ENCODE data around the gene AKT1S1. TPM values are rescaled to one million over a fixed set of nuclear protein-coding genes. Genes with fewer than 3 reads are reported as not detected.

The AKT1S1 gene
- total and polyA plus RNA-seq, 2 donors (not counting 1 experiment from before 2014, with no cell fraction given): 16.6 to 23.0 TPM

DNA sequence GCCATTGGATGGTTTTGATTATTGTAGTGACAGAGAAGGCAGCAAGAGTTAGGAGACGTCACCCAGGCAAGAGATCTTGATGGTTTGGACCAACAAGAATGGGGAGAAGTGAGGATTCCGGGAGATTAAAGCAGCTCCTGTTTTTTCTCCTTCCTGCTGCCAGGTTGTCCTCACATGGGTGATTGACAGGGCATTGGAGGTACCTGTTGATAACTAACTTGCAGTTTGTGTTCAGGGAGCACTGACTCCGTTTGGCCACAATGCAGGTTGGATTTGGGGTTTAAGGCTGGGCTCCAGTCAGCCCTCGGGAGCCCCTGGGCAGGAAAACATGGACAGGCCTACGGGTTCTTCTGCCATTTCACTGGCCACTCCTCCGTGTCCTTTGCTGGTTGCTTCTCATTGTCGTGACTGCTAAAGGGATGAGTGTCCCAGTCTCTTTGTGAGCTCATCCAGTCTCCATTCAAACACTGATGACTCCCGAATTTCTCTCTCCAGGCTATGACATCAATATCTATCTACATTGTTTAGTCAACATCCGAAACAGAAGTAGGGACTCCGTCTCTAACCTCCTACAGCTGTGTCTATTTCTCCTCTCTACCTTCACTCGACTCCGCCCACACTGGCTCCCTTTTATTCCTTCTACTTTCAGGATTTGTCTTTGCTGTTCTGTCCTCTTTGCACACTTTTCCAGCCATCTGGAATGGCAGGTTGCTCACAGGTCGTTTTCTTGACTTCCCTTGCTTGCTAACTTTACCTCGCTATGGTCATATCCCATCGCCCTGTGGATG, 27.5 kb downstream of the AKT1S1 start:
- 93% methylated on average over 14 of the region's 15 CpGs for WGBS (ENCODE audit: insufficient coverage)
- Histone ChIP-seq H3K4me1 (ENCODE audit: control insufficient read depth in 2 of 2, insufficient read depth in 2 of 2, low read length in 2 of 2) (peaks cover 41 to 60% of the 10 kb centered on the region in 2 donors), H3K4me2 (replicated peaks; ENCODE audit: low read depth, low read length, poor library complexity, severe bottlenecking) (peak overlapping the region; percentile 83), H3K4me3 (ENCODE audit: control extremely low read depth in 1 of 5, extremely low read depth in 1 of 5, insufficient read depth in 1 of 5, low read depth in 2 of 5, low read length in 4 of 5) (peak overlapping the region in 1 of 5 experiments; percentile 95), H3K27ac (ENCODE audit: low read length in 2 of 2) (no peak overlapping the region), H4K20me1 (ENCODE audit: control insufficient read depth, insufficient read depth, low read length, poor library complexity, severe bottlenecking) (peaks cover 30% of the 10 kb centered on the region), H3K79me2 (ENCODE audit: control insufficient read depth, insufficient read depth, low read length) (peaks cover 35% of the 10 kb centered on the region), H3K36me3 (replicated peaks in 1 of 2; ENCODE audit: control extremely low read depth in 1 of 2, control insufficient read depth in 1 of 2, extremely low read depth in 1 of 2, insufficient read depth in 2 of 2, low read length in 1 of 2) (peaks cover 0 to 4% of the 10 kb centered on the region in 2 experiments), H2AFZ (ENCODE audit: insufficient read depth, low read depth, low read length, poor library complexity, severe bottlenecking) (no peak overlapping the region), H3K9ac (ENCODE audit: low read length) (peak overlapping the region; percentile 96), H3K9me3 (ENCODE audit: control extremely low read depth in 1 of 3, control insufficient read depth in 2 of 3, insufficient read depth in 1 of 3, low read length in 2 of 3) (peaks cover 0 to 6% (median 0%) of the 10 kb centered on the region in 3 donors), H3K27me3 (replicated peaks in 1 of 4; ENCODE audit: control extremely low read depth in 1 of 4, control insufficient read depth in 3 of 4, insufficient read depth in 4 of 4, low read length in 3 of 4) (no peaks in the 10 kb centered on the region)
- H3K27ac Mint-ChIP-seq: peak overlapping the region; percentile 98
- intact Hi-C loops (cut with micrococcal nuclease): loop anchor here (1.0 kb wide), 4 partner anchors 18 to 83 kb away; partner anchors contain the start of genes FUZ, MED25 and PNKP
- TF ChIP-seq EZH2 (IDR thresholded peaks at IDR 0.05; ENCODE audit: borderline replicate concordance, insufficient read depth, low read depth, low read length, poor library complexity, severe bottlenecking): no peak
- TF ChIP-seq, protein P1, sequence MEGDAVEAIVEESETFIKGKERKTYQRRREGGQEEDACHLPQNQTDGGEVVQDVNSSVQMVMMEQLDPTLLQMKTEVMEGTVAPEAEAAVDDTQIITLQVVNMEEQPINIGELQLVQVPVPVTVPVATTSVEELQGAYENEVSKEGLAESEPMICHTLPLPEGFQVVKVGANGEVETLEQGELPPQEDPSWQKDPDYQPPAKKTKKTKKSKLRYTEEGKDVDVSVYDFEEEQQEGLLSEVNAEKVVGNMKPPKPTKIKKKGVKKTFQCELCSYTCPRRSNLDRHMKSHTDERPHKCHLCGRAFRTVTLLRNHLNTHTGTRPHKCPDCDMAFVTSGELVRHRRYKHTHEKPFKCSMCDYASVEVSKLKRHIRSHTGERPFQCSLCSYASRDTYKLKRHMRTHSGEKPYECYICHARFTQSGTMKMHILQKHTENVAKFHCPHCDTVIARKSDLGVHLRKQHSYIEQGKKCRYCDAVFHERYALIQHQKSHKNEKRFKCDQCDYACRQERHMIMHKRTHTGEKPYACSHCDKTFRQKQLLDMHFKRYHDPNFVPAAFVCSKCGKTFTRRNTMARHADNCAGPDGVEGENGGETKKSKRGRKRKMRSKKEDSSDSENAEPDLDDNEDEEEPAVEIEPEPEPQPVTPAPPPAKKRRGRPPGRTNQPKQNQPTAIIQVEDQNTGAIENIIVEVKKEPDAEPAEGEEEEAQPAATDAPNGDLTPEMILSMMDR (IDR thresholded peaks at IDR 0.05): no peak
- H3K4me3 Mint-ChIP-seq: peak overlapping the region; percentile 93
- ATAC-seq (ENCODE audit: low read depth): no peak
- ChIA-PET CTCF (interaction anchor here (0.5 to 1.4 kb wide), 8 partner anchors 8 to 171 kb away, joined by 3 to 6 read pairs (median 4); partner anchors contain the start of genes AKT1S1, FUZ and TBC1D17), POLR2A (interaction anchor here (0.9 to 4.8 kb wide), 6 partner anchors 19 to 208 kb away, joined by 3 to 40 read pairs (median 12); partner anchors contain the start of genes AKT1S1, AP2A1, FUZ and MED25)
- H3K9me3 Mint-ChIP-seq (ENCODE audit: insufficient read depth): no peaks in the 10 kb centered on the region
- peak; percentile 28 for DNase-seq
- H3K4me1 Mint-ChIP-seq: peaks cover 56% of the 10 kb centered on the region
- no peaks in the 10 kb centered on the region for H3K27me3 Mint-ChIP-seq
